H1 (cell line): Measurements from ENCODE around the gene ZSWIM4. TPM values are rescaled to one million over a fixed set of nuclear protein-coding genes. Genes with fewer than 3 reads are reported as not detected.

Experiments used
- CTCF ChIA-PET: fragments of 300-600 bp; sonication (Branson Sonifier 250); formaldehyde crosslinking; loops from one replicate; lab custom pipeline; 2021; ENCODE audit not compliant: partially characterized antibody; lab: Charles Lee
- POLR2A ChIA-PET: fragments of 300-600 bp; sonication (Branson Sonifier 250); formaldehyde crosslinking; loops from one replicate; lab custom pipeline; 2021; ENCODE audit warnings: inconsistent platforms; ENCODE audit not compliant: partially characterized antibody; lab: Charles Lee
- DNase-seq, 2 experiments: peaks; one replicate each; pipeline versions ENCODE4 v3.0.0 to v3.0.0-alpha.2; 2010 to 2022; ENCODE audit warnings: low spot score in 2 of 2, low read depth in 1 of 2, mixed read lengths in 1 of 2
- FAIRE-seq: peaks from 2 replicates; lab custom pipeline; 2011; peaks lifted over from hg19 to GRCh38; lab: Jason Lieb, UNC
- H2AFZ ChIP-seq: 2 replicates; pipeline ENCODE4 v1.8.1; 2012; ENCODE audit warnings: low read length, inconsistent platforms
- H2AK5ac ChIP-seq: 2 replicates; pipeline ENCODE4 v1.6.1; 2013; ENCODE audit warnings: low read depth, low read length
- H2BK120ac ChIP-seq: replicated peaks from 2 replicates; pipeline ENCODE3; 2013; ENCODE audit warnings: low read depth, low read length, inconsistent platforms
- H2BK12ac ChIP-seq: 2 replicates; pipeline ENCODE4 v1.6.1; 2013; ENCODE audit warnings: low read depth, low read length
- H2BK15ac ChIP-seq: 2 replicates; pipeline ENCODE4 v1.6.1; 2013; ENCODE audit warnings: low read length
- H2BK20ac ChIP-seq: 2 replicates; pipeline ENCODE4 v1.6.1; 2013; ENCODE audit warnings: low read length
- H2BK5ac ChIP-seq: 2 replicates; pipeline ENCODE4 v1.6.1; 2013; ENCODE audit warnings: low read depth, low read length
- H3K14ac ChIP-seq: 2 replicates; pipeline ENCODE4 v1.6.1; 2013; ENCODE audit warnings: inconsistent platforms; ENCODE audit not compliant: insufficient read length
- H3K18ac ChIP-seq: 2 replicates; pipeline ENCODE4 v1.6.1; 2013; ENCODE audit warnings: low read length; ENCODE audit errors: extremely low read depth
- H3K23ac ChIP-seq: 2 replicates; pipeline ENCODE4 v1.6.1; 2013; ENCODE audit warnings: inconsistent platforms; ENCODE audit not compliant: insufficient read length
- H3K23me2 ChIP-seq: 2 replicates; pipeline ENCODE4 v1.6.1; 2013; ENCODE audit warnings: low read depth, low read length
- H3K27ac ChIP-seq: 2 replicates; pipeline ENCODE4 v1.6.1; 2011; ENCODE audit warnings: low read depth, low read length, inconsistent platforms
- H3K27me3 ChIP-seq, 4 experiments: replicated peaks in 1 of 4; 1 replicate in 1 of 4; 2 replicates in 3 of 4; pipeline versions ENCODE4 v1.6.1 to v1.8.1; 2011 to 2013; ENCODE audit warnings: low read length in 3 of 4, mild to moderate bottlenecking in 3 of 4, inconsistent platforms in 2 of 4, mixed read lengths in 2 of 4, moderate library complexity in 1 of 4; ENCODE audit not compliant: control insufficient read depth in 3 of 4, insufficient read depth in 3 of 4; ENCODE audit errors: extremely low read depth in 1 of 4
- H3K36me3 ChIP-seq, 4 experiments: 2 replicates each; pipeline versions ENCODE4 v1.6.1 to v1.8.1; 2011 to 2013; ENCODE audit warnings: mild to moderate bottlenecking in 4 of 4, low read length in 3 of 4, moderate library complexity in 2 of 4, control low read depth in 1 of 4, inconsistent platforms in 1 of 4; ENCODE audit not compliant: insufficient read depth in 4 of 4, control insufficient read depth in 2 of 4
- H3K4ac ChIP-seq: replicated peaks from 2 replicates; pipeline ENCODE3; 2013; ENCODE audit warnings: low read length, low read depth, mixed read lengths, inconsistent platforms; ENCODE audit not compliant: insufficient read length
- H3K4me1 ChIP-seq, 4 experiments: replicated peaks in 1 of 4; 1 replicate in 1 of 4; 2 replicates in 3 of 4; pipeline versions ENCODE4 v1.6.1 to v1.8.1; 2011 to 2013; ENCODE audit warnings: low read length in 3 of 4, inconsistent platforms in 2 of 4, mixed read lengths in 1 of 4; ENCODE audit not compliant: insufficient read depth in 4 of 4, control insufficient read depth in 3 of 4
- H3K4me2 ChIP-seq, 2 experiments: 2 replicates each; pipeline versions ENCODE4 v1.6.1 to v1.8.1; 2011 to 2013; ENCODE audit warnings: low read depth in 2 of 2, low read length in 2 of 2, control low read depth in 1 of 2, inconsistent platforms in 1 of 2, mild to moderate bottlenecking in 1 of 2; ENCODE audit not compliant: insufficient read depth in 1 of 2
- H3K4me3 ChIP-seq, 4 experiments: fragments of 200-600, 300-600 bp in 1 of 4; sonication (generic), shearing (Covaris generic), sonication (Bioruptor Twin) in 1 of 4; 2 replicates each; pipeline versions ENCODE4 v1.5.1 to v1.8.1; 2011 to 2016; ENCODE audit warnings: low read length in 4 of 4, low read depth in 3 of 4, control low read depth in 2 of 4, inconsistent platforms in 2 of 4, mild to moderate bottlenecking in 2 of 4, mixed read lengths in 1 of 4, moderate library complexity in 1 of 4; ENCODE audit not compliant: insufficient read depth in 2 of 4; ENCODE audit errors: extremely low read depth in 1 of 4
- H3K56ac ChIP-seq: replicated peaks from 2 replicates; pipeline ENCODE3; 2013; ENCODE audit warnings: low read depth, mild to moderate bottlenecking, mixed read lengths, low read length, inconsistent platforms; ENCODE audit not compliant: insufficient read length
- H3K79me1 ChIP-seq: 2 replicates; pipeline ENCODE4 v1.6.1; 2013; ENCODE audit warnings: low read depth, low read length, control low read depth
- H3K79me2 ChIP-seq, 2 experiments: 2 replicates each; pipeline versions ENCODE4 v1.6.1 to v1.8.1; 2012 to 2013; ENCODE audit warnings: low read length in 2 of 2, mild to moderate bottlenecking in 2 of 2, inconsistent platforms in 1 of 2; ENCODE audit not compliant: insufficient read depth in 2 of 2, control insufficient read depth in 1 of 2
- H3K9ac ChIP-seq, 4 experiments: replicated peaks in 1 of 4; 1 replicate in 1 of 4; 2 replicates in 3 of 4; pipeline versions ENCODE4 v1.6.1 to v1.8.1; 2011 to 2013; ENCODE audit warnings: low read depth in 3 of 4, low read length in 3 of 4, control low read depth in 2 of 4, mild to moderate bottlenecking in 2 of 4, moderate library complexity in 2 of 4, inconsistent platforms in 1 of 4; ENCODE audit errors: extremely low read depth in 1 of 4
- H3K9me3 ChIP-seq, 2 experiments: 2 replicates each; pipeline versions ENCODE4 v1.6.1 to v1.8.1; 2012 to 2013; ENCODE audit warnings: mild to moderate bottlenecking in 2 of 2, moderate library complexity in 2 of 2, control low read depth in 1 of 2, inconsistent platforms in 1 of 2, low read depth in 1 of 2, low read length in 1 of 2, mixed read lengths in 1 of 2; ENCODE audit not compliant: insufficient read depth in 2 of 2
- H4K20me1 ChIP-seq, 2 experiments: replicated peaks in 1 of 2; 2 replicates each; pipeline versions ENCODE3 to v1.8.1; 2011 to 2013; ENCODE audit warnings: inconsistent platforms in 2 of 2, low read length in 2 of 2, mild to moderate bottlenecking in 1 of 2; ENCODE audit not compliant: insufficient read depth in 2 of 2, control insufficient read depth in 1 of 2
- H4K5ac ChIP-seq: 2 replicates; pipeline ENCODE4 v1.6.1; 2013; ENCODE audit warnings: low read length, low read depth, mixed read lengths, inconsistent platforms; ENCODE audit not compliant: insufficient read length
- H4K8ac ChIP-seq: 2 replicates; pipeline ENCODE4 v1.8.0; 2013; ENCODE audit warnings: mild to moderate bottlenecking, moderate library complexity, low read length, inconsistent platforms; ENCODE audit not compliant: insufficient read depth; ENCODE audit errors: extremely low read depth
- H4K91ac ChIP-seq: replicated peaks from 2 replicates; pipeline ENCODE3; 2013; ENCODE audit warnings: low read length, mixed read lengths, inconsistent platforms; ENCODE audit not compliant: insufficient read length
- CHD1 ChIP-seq: IDR thresholded peaks from 2 replicates; pipeline ENCODE4 v1.6.1; 2012; ENCODE audit warnings: low read depth, low read length, improper control_type of control experiment
- EGR1 ChIP-seq: IDR thresholded peaks from 2 replicates; pipeline ENCODE4 v1.6.1; 2011; ENCODE audit warnings: low read depth, low read length, borderline replicate concordance
- KDM1A ChIP-seq: fragments of 200-600, 300-600 bp; sonication (generic); IDR thresholded peaks from 2 replicates; pipeline ENCODE4 v1.7.1; 2016; ENCODE audit warnings: mild to moderate bottlenecking, low read length, borderline replicate concordance
- KDM4A ChIP-seq: IDR thresholded peaks from one replicate; pipeline ENCODE4 v1.7.1; 2012; ENCODE audit warnings: low read depth, mild to moderate bottlenecking, moderate library complexity, low read length, inconsistent platforms; ENCODE audit not compliant: severe bottlenecking
- NRF1 ChIP-seq: IDR thresholded peaks from 2 replicates; pipeline ENCODE4 v1.6.1; 2011; ENCODE audit warnings: mild to moderate bottlenecking, low read depth, low read length, improper control_type of control experiment
- SP2 ChIP-seq: IDR thresholded peaks from 2 replicates; pipeline ENCODE4 v1.6.1; 2012; ENCODE audit warnings: mild to moderate bottlenecking, low read length, inconsistent platforms
- TAF7 ChIP-seq: optimal IDR thresholded peaks from 2 replicates; pipeline ENCODE3; 2011; ENCODE audit warnings: low read depth, mild to moderate bottlenecking, inconsistent platforms, low read length, moderate library complexity, borderline replicate concordance
- TEAD4 ChIP-seq: IDR thresholded peaks from 2 replicates; pipeline ENCODE4 v1.6.1; 2012; ENCODE audit warnings: low read depth, low read length, inconsistent platforms, mixed read lengths
- WGBS, 2 experiments: shearing (Covaris generic) in 1 of 2; methylation state at CpG; one replicate each; pipeline versions ENCODE4 v1.1.6 to v1.1.7; 2013 to 2015; ENCODE audit warnings: low lambda C conversion rate in 2 of 2, mixed read lengths in 2 of 2, inconsistent platforms in 1 of 2, low coverage in 1 of 2, missing lambda C conversion rate in 1 of 2; ENCODE audit not compliant: insufficient replicate concordance in 2 of 2, insufficient coverage in 1 of 2, insufficient read length in 1 of 2; ENCODE audit errors: extremely low coverage in 1 of 2, missing lambda C conversion rate in 1 of 2; 5-methylcytosine and 5-hydroxymethylcytosine counted together
- polyA plus RNA-seq, 7 experiments: library from polyadenylated mRNA; depleted of rRNA in 3 of 7; stranded (reverse) in 5 of 7; unstranded in 2 of 7; fragments of >200 nt in 5 of 7; fragments of 200-250 nt in 2 of 7; gene quantifications; 1 replicate in 5 of 7; 2 replicates in 1 of 7; 4 replicates in 1 of 7; pipeline versions ENCODE4 v1.2.1 to v1.2.3, GENCODE V29; 2011 to 2013; ENCODE audit warnings: missing spikeins in 2 of 7, mixed read lengths in 2 of 7
- total RNA-seq: library from RNA; stranded (reverse); fragmentation: NEBNext Ultra II Directional; extraction: Animal tissue kit (Norgen Biotek cat#: 25700); gene quantifications from 2 replicates; pipeline ENCODE4 v1.2.1, GENCODE V29; 2021

Gene ZSWIM4
- total and polyA plus RNA-seq, 2 of the 8 experiments (the other 6 are each of a cell fraction or from before 2014, with no cell fraction given), result 12.2 to 31.1 TPM

- CTCF ChIA-PET, result interaction anchor here (1.4 to 2.6 kb wide), 2 partner anchors 10 to 19 kb away, joined by 4 to 18 read pairs; partner anchors contain the start of gene C19orf53
- no peak within 1 kb of the TSS for H4K91ac ChIP-seq
- H4K8ac ChIP-seq, result peak within 1 kb of the TSS; percentile 35; the same call in 1 of the 2 replicates
- POLR2A ChIA-PET, result interaction anchor here (1.1 to 6.7 kb wide), 4 partner anchors 10 to 62 kb away, joined by 3 to 39 read pairs (median 4); partner anchors contain the start of gene C19orf53
- no peaks in the 10 kb centered on the region; a peak in 1 of 7 replicates for H3K27me3 ChIP-seq
- TF ChIP-seq TEAD4 (0 out of 2 replicates have a peak, but pooled peaks have one; percentile 5), EGR1 (no peak), NRF1 (peak; percentile 39; the same call in 1 of the 2 replicates), KDM1A (0 out of 2 replicates have a peak, but pooled peaks have one; percentile 47), SP2 (no peak), KDM4A (no peak), CHD1 (no peak), TAF7 (no peak)
- TF ChIP-seq, all 59 proteins: peak for 3
- no peak within 1 kb of the TSS for H3K56ac ChIP-seq
- peaks cover 0 to 30% (median 6%) of the 10 kb centered on the region in 4 experiments; a peak in 6 of 8 replicates for H3K36me3 ChIP-seq
- H3K18ac ChIP-seq, result no peak within 1 kb of the TSS; the same call in 1 of the 2 replicates
- no peak within 1 kb of the TSS for H3K23ac ChIP-seq
- no peak within 1 kb of the TSS for H3K4ac ChIP-seq
- no peak for FAIRE-seq
- H3K9ac ChIP-seq, result peak within 1 kb of the TSS in 1 of 4 experiments; percentile 38; a peak in 2 of 7 replicates
- peaks cover 0 to 2% of the 10 kb centered on the region in 2 experiments for H4K20me1 ChIP-seq
- H2BK120ac ChIP-seq, result no peak within 1 kb of the TSS
- H2BK15ac ChIP-seq, result no peak within 1 kb of the TSS
- H3K9me3 ChIP-seq, result no peaks in the 10 kb centered on the region
- H3K4me2 ChIP-seq, result peak within 1 kb of the TSS; percentile 87 to 99
- H3K4me1 ChIP-seq, result peaks cover 0 to 9% (median 2%) of the 10 kb centered on the region in 4 experiments; a peak in 3 of 7 replicates
- H3K79me2 ChIP-seq, result no peaks in the 10 kb centered on the region
- no peak within 1 kb of the TSS for H3K27ac ChIP-seq
- no peak within 1 kb of the TSS for H4K5ac ChIP-seq
- H2BK5ac ChIP-seq, result no peak within 1 kb of the TSS; the same call in 1 of the 2 replicates
- peak within 1 kb of the TSS; percentile 1; the same call in 1 of the 2 replicates for H2AFZ ChIP-seq
- H2BK12ac ChIP-seq, result no peak within 1 kb of the TSS
- H3K14ac ChIP-seq, result no peak within 1 kb of the TSS
- no peak within 1 kb of the TSS for H2AK5ac ChIP-seq
- no peak within 1 kb of the TSS for H2BK20ac ChIP-seq
- DNase-seq, result peak in 1 of 2 experiments; percentile 72
- H3K23me2 ChIP-seq, result peaks cover 7% of the 10 kb centered on the region; the same call in 1 of the 2 replicates
- 25% methylated on average over 36 of the region's 67 CpGs; no CpG with 5 or more reads in 1 of the 2 experiments for WGBS, 2 experiments
- no peaks in the 10 kb centered on the region for H3K79me1 ChIP-seq
- peak within 1 kb of the TSS; percentile 47 to 88 (median 52) for H3K4me3 ChIP-seq
Measured at GRCh38 chr19:13764101-13764807, 31.0 kb upstream of the ZSWIM4 start, which contains the start of gene MRI1. TSS of gene MRI1 (plus strand) at chr19:13764522. CDS start at chr19:13764589, 67 bp downstream.
